ENCODE data around the gene SKI. TPM values are rescaled to one million over a fixed set of nuclear protein-coding genes. Genes with fewer than 3 reads are reported as not detected.

SKI gene
- total and polyA plus RNA-seq, 10 of the 15 experiments (the other 5 are each of a cell fraction or from before 2014, with no cell fraction given), result 0.03 to 14.9 (median 0.96) TPM

DNA sequence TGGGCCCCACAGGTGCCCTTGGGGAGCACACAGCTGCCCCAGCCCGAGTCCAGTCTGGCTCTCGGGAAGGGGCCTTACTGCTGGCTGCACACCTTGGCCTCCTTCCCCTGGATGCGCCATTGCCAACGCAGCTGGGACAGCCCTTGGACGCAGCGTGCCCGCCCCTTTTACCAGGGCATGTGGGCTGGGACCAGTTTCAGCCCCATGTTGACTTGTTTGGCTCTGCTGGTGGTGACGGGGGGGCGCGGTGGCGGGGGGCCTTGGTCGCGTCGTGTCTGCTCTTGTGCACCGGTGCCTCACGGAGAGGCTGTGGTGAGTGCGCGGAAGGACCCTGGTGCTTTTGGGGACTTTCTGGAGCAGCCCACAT is 19.6 kb downstream of the SKI start:
- ATAC-seq, result no peak
- Histone ChIP-seq H3K27me3 (replicated peaks in 1 of 2; ENCODE audit: control insufficient read depth in 2 of 2, insufficient read depth in 2 of 2, low read length in 1 of 2) (no peaks in the 10 kb centered on the region), H3K4me1 (ENCODE audit: control insufficient read depth, insufficient read depth, low read length) (peaks cover 10% of the 10 kb centered on the region), H3K4me3 (no peak overlapping the region), H3K27ac (ENCODE audit: control insufficient read depth, insufficient read depth) (no peak overlapping the region), H3K36me3 (ENCODE audit: control insufficient read depth in 2 of 2, insufficient read depth in 2 of 2, low read length in 1 of 2) (no peaks in the 10 kb centered on the region; a peak in 2 of 4 replicates), H2AFZ (ENCODE audit: control insufficient read depth, low read depth, low read length) (no peak overlapping the region), H3K4me2 (ENCODE audit: control insufficient read depth, insufficient read depth) (no peak overlapping the region), H3K9ac (ENCODE audit: control insufficient read depth, insufficient read depth, low read length) (no peak overlapping the region), H3K79me2 (ENCODE audit: control insufficient read depth, insufficient read depth, low read length) (peaks cover 1% of the 10 kb centered on the region), H3K9me3 (replicated peaks; ENCODE audit: control insufficient read depth, insufficient read depth, low read length) (no peaks in the 10 kb centered on the region; the same call in 2 of the 3 replicates), H4K20me1 (ENCODE audit: control insufficient read depth, insufficient read depth) (no peaks in the 10 kb centered on the region; the same call in 1 of the 2 replicates)
- in situ Hi-C loops (cut with MboI), result no loop called here
- ChIA-PET SMC1A (ENCODE audit: uncharacterized antibody, unreplicated experiment) (no interaction called here), RAD21 (ENCODE audit: unreplicated experiment) (no interaction called here), CTCF (no interaction called here), POLR2A (no interaction called here)
- WGBS (ENCODE audit: insufficient coverage, insufficient replicate concordance, low lambda C conversion rate, missing lambda C conversion rate), result 46% methylated on average over 18 of the region's 18 CpGs
- FAIRE-seq, result no peak
- TF ChIP-seq POLR2AphosphoS5 (IDR thresholded peaks at IDR 0.05; ENCODE audit: low read length) (no peak), CHD1 (IDR thresholded peaks at IDR 0.05; ENCODE audit: low read depth, low read length) (no peak), IRF4 (IDR thresholded peaks at IDR 0.05; ENCODE audit: low read depth, low read length) (no peak), MYC (IDR thresholded peaks at IDR 0.05; ENCODE audit: insufficient read depth, insufficient read length, insufficient replicate concordance, low read length, severe bottlenecking) (no peak), JUND (IDR thresholded peaks at IDR 0.05; ENCODE audit: low read depth, low read length) (no peak), TBL1XR1 (IDR thresholded peaks at IDR 0.05; ENCODE audit: low read depth, low read length) (no peak), CHD4 (IDR thresholded peaks at IDR 0.05) (no peak)
- DNase-seq (ENCODE audit: low read depth, low spot score), result no peak
- BruUV-seq (replicated peaks), result no TSS peak
- intact Hi-C loops (cut with micrococcal nuclease; ENCODE audit: unreplicated experiment), result no loop called here

DNA sequence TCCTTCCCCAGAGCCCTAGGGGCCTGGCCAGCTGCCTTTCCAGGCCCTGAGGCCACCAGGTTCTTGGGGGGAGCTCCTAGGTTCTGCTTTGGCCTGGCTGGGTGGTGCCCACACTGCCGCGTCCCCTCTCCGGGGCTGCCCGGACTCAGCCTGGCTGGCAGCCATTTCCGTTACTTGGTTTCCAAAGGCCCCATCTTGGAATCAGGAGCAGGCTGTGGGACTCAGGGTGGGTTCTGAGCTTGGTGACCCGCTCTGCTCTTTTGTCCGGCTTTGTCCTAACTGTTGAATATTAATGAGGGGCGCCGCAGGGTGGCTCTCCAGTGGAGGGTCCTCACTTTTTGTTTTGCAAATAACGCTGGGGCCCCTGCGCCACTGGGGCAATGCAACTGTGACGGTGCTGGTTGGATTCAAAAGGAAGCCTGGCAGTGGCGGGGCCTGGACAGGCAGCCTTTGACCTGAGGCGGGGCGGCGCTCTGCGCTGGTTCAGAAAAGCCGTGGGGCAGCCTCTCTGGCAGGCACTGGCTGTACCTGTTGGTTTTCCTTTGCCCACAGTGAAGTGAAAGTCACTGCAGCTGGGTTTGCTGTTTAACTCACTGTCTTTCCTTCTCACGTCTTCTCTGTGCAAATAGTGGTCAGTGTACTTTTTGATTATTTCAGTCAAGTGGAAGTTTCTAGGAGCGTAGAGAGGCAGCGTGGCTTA is 20.2 kb downstream of the SKI start:
- ChIA-PET CTCF (no interaction called here), SMC1A (ENCODE audit: uncharacterized antibody, unreplicated experiment) (no interaction called here), POLR2A (no interaction called here), RAD21 (ENCODE audit: unreplicated experiment) (no interaction called here)
- WGBS (ENCODE audit: insufficient coverage, insufficient replicate concordance, low lambda C conversion rate, missing lambda C conversion rate), result 65% methylated on average over 21 of the region's 21 CpGs
- DNase-seq (ENCODE audit: low read depth, low spot score), result no peak
- no TSS peak for BruUV-seq (replicated peaks)
- intact Hi-C loops (cut with micrococcal nuclease; ENCODE audit: unreplicated experiment), result no loop called here
- Histone ChIP-seq H3K9ac (ENCODE audit: control insufficient read depth, insufficient read depth, low read length) (no peak overlapping the region), H3K79me2 (ENCODE audit: control insufficient read depth, insufficient read depth, low read length) (peaks cover 1% of the 10 kb centered on the region), H3K4me2 (ENCODE audit: control insufficient read depth, insufficient read depth) (no peak overlapping the region), H3K27me3 (replicated peaks in 1 of 2; ENCODE audit: control insufficient read depth in 2 of 2, insufficient read depth in 2 of 2, low read length in 1 of 2) (no peaks in the 10 kb centered on the region), H3K36me3 (ENCODE audit: control insufficient read depth in 2 of 2, insufficient read depth in 2 of 2, low read length in 1 of 2) (no peaks in the 10 kb centered on the region; a peak in 1 of 4 replicates), H3K9me3 (replicated peaks; ENCODE audit: control insufficient read depth, insufficient read depth, low read length) (no peaks in the 10 kb centered on the region; the same call in 2 of the 3 replicates), H4K20me1 (ENCODE audit: control insufficient read depth, insufficient read depth) (no peaks in the 10 kb centered on the region; the same call in 1 of the 2 replicates), H3K4me3 (no peak overlapping the region), H2AFZ (ENCODE audit: control insufficient read depth, low read depth, low read length) (no peak overlapping the region), H3K27ac (ENCODE audit: control insufficient read depth, insufficient read depth) (no peak overlapping the region), H3K4me1 (ENCODE audit: control insufficient read depth, insufficient read depth, low read length) (peaks cover 10% of the 10 kb centered on the region)
- no peak for ATAC-seq
- in situ Hi-C loops (cut with MboI), result no loop called here
- TF ChIP-seq CHD1 (IDR thresholded peaks at IDR 0.05; ENCODE audit: low read depth, low read length) (no peak), SMAD5 (IDR thresholded peaks at IDR 0.05; ENCODE audit: low read depth) (no peak), GABPA (IDR thresholded peaks at IDR 0.05; ENCODE audit: low read depth) (no peak), CBX3 (IDR thresholded peaks at IDR 0.05; ENCODE audit: borderline replicate concordance, low read depth) (no peak), POLR2AphosphoS2 (IDR thresholded peaks at IDR 0.05; ENCODE audit: low read depth, low read length) (no peak), EZH2 (IDR thresholded peaks at IDR 0.05; ENCODE audit: borderline replicate concordance, control insufficient read depth, low read depth, low read length) (no peak), CBX5 (IDR thresholded peaks at IDR 0.05; ENCODE audit: low read depth) (no peak), ZNF217 (IDR thresholded peaks at IDR 0.05) (no peak), CREM (IDR thresholded peaks at IDR 0.05; ENCODE audit: low read depth) (no peak), SUPT20H (IDR thresholded peaks at IDR 0.05; ENCODE audit: borderline replicate concordance, control insufficient read depth, low read depth, low read length) (no peak), MTA3 (IDR thresholded peaks at IDR 0.05; ENCODE audit: borderline replicate concordance, low read length) (no peak), YY1 (IDR thresholded peaks at IDR 0.05; ENCODE audit: low read depth, low read length) (no peak)
- TF ChIP-seq, protein P1, sequence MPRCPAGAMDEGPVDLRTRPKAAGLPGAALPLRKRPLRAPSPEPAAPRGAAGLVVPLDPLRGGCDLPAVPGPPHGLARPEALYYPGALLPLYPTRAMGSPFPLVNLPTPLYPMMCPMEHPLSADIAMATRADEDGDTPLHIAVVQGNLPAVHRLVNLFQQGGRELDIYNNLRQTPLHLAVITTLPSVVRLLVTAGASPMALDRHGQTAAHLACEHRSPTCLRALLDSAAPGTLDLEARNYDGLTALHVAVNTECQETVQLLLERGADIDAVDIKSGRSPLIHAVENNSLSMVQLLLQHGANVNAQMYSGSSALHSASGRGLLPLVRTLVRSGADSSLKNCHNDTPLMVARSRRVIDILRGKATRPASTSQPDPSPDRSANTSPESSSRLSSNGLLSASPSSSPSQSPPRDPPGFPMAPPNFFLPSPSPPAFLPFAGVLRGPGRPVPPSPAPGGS (IDR thresholded peaks at IDR 0.05; ENCODE audit: borderline replicate concordance, insufficient read depth, low read depth, low read length, poor library complexity, severe bottlenecking), result no peak
- FAIRE-seq, result peak; percentile 27
